ENCODE data around the gene NCMAP. TPM values are rescaled to one million over a fixed set of nuclear protein-coding genes. Genes with fewer than 3 reads are reported as not detected.

The NCMAP gene
- total and polyA plus RNA-seq, 2 experiments from 2014 or later, result 0.17 to 0.23 TPM

DNA sequence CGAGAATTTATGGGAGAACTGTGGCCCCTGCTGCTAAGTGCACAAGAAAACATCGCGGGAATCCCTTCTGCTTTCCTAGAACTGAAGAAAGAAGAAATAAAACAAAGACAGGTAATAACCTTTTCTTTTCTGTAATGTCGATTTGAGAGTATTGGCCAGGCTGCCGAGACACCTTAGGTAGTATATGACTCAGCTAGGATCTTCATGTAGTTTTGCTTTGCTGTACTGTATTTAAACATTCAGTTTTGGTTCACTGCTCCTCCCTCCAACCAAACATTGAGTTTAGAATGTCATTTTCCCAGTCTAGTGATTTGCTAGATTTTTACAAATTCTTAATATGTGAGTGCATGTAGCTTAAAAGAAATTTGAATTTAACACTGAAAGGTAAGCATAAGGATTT lies 93.0 kb downstream of the NCMAP start:
- no peaks in the 10 kb centered on the region for H3K9me2 ChIP-seq (ENCODE audit: insufficient read depth)
- Mint-ChIP-seq H3K4me3 (no peak overlapping the region), H3K27ac (no peak overlapping the region), H3K9me3 (no peaks in the 10 kb centered on the region), H3K36me3 (ENCODE audit: low read depth) (peaks cover 94% of the 10 kb centered on the region), H3K4me1 (peaks cover 11% of the 10 kb centered on the region), H3K27me3 (ENCODE audit: insufficient read depth, low read depth, poor library complexity) (peaks cover 2% of the 10 kb centered on the region)
- TF ChIP-seq NANOG (IDR thresholded peaks at IDR 0.05; ENCODE audit: borderline replicate concordance) (no peak), CREB1 (CRISPR knock-in tag; IDR thresholded peaks at IDR 0.05; ENCODE audit: low read depth) (no peak)
- H3K4me3 ChIP-seq, result no peak overlapping the region
- H3K27ac ChIP-seq (ENCODE audit: low read depth), result no peak overlapping the region
- H2AFZ ChIP-seq, result no peak overlapping the region
- H3K79me2 ChIP-seq (replicated peaks; ENCODE audit: insufficient read depth), result peaks cover 82% of the 10 kb centered on the region
- ATAC-seq, result no peak
- H3F3A ChIP-seq (replicated peaks; ENCODE audit: low read depth), result peaks cover 52% of the 10 kb centered on the region; the same call in 1 of the 2 replicates
- H3K4me2 ChIP-seq, result no peak overlapping the region
- H3K36me3 ChIP-seq (ENCODE audit: insufficient read depth), result peaks cover 85% of the 10 kb centered on the region
- no peak for DNase-seq (ENCODE audit: low spot score)
- peaks cover 37% of the 10 kb centered on the region for H4K20me1 ChIP-seq (replicated peaks; ENCODE audit: insufficient read depth)
- H3K4me1 ChIP-seq (ENCODE audit: insufficient read depth), result peaks cover 12% of the 10 kb centered on the region
- H3K27me3 ChIP-seq (ENCODE audit: insufficient read depth), result no peaks in the 10 kb centered on the region

DNA sequence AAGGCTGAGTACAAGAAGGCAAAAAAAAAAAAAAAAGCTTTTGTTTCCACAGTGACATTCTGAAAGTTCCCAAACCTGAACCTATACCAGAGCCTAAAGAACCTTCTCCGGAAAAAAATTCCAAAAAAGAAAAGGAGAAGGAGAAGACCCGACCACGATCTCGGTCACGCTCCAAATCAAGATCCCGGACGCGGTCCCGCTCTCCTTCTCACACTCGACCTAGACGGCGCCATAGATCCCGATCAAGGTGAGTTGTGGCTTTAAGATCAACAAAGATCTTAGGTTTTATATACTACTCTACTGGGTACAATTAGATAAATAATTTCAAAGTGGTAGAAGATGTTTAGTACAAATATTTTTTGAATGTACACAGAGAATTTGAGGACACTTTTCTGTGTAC lies 96.5 kb downstream of the NCMAP start:
- H3K4me3 Mint-ChIP-seq, result no peak overlapping the region
- Histone ChIP-seq H3K36me3 (ENCODE audit: insufficient read depth) (peaks cover 97% of the 10 kb centered on the region), H2AFZ (no peak overlapping the region), H3K27ac (ENCODE audit: low read depth) (no peak overlapping the region), H3K9me2 (ENCODE audit: insufficient read depth) (no peaks in the 10 kb centered on the region), H3K4me1 (ENCODE audit: insufficient read depth) (no peaks in the 10 kb centered on the region), H3K4me2 (no peak overlapping the region), H3K4me3 (no peak overlapping the region), H4K20me1 (replicated peaks; ENCODE audit: insufficient read depth) (peaks cover 28% of the 10 kb centered on the region), H3K27me3 (ENCODE audit: insufficient read depth) (no peaks in the 10 kb centered on the region), H3K79me2 (replicated peaks; ENCODE audit: insufficient read depth) (peaks cover 81% of the 10 kb centered on the region), H3F3A (replicated peaks; ENCODE audit: low read depth) (peaks cover 34% of the 10 kb centered on the region; the same call in 1 of the 2 replicates)
- H3K36me3 Mint-ChIP-seq (ENCODE audit: low read depth), result peaks cover 96% of the 10 kb centered on the region
- H3K27ac Mint-ChIP-seq, result no peak overlapping the region
- H3K9me3 Mint-ChIP-seq, result no peaks in the 10 kb centered on the region
- no peak for DNase-seq (ENCODE audit: low spot score)
- H3K4me1 Mint-ChIP-seq, result no peaks in the 10 kb centered on the region
- H3K27me3 Mint-ChIP-seq (ENCODE audit: insufficient read depth, low read depth, poor library complexity), result no peaks in the 10 kb centered on the region
- no peak for ATAC-seq
- no peak for TF ChIP-seq POLR2AphosphoS5 (IDR thresholded peaks at IDR 0.05; ENCODE audit: low read depth)
- TF ChIP-seq EZH2phosphoT487 (IDR thresholded peaks at IDR 0.05; ENCODE audit: unreplicated experiment), result no peak
- TF ChIP-seq, protein P1, sequence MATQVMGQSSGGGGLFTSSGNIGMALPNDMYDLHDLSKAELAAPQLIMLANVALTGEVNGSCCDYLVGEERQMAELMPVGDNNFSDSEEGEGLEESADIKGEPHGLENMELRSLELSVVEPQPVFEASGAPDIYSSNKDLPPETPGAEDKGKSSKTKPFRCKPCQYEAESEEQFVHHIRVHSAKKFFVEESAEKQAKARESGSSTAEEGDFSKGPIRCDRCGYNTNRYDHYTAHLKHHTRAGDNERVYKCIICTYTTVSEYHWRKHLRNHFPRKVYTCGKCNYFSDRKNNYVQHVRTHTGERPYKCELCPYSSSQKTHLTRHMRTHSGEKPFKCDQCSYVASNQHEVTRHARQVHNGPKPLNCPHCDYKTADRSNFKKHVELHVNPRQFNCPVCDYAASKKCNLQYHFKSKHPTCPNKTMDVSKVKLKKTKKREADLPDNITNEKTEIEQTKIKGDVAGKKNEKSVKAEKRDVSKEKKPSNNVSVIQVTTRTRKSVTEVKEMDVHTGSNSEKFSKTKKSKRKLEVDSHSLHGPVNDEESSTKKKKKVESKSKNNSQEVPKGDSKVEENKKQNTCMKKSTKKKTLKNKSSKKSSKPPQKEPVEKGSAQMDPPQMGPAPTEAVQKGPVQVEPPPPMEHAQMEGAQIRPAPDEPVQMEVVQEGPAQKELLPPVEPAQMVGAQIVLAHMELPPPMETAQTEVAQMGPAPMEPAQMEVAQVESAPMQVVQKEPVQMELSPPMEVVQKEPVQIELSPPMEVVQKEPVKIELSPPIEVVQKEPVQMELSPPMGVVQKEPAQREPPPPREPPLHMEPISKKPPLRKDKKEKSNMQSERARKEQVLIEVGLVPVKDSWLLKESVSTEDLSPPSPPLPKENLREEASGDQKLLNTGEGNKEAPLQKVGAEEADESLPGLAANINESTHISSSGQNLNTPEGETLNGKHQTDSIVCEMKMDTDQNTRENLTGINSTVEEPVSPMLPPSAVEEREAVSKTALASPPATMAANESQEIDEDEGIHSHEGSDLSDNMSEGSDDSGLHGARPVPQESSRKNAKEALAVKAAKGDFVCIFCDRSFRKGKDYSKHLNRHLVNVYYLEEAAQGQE (IDR thresholded peaks at IDR 0.05; ENCODE audit: unreplicated experiment), result no peak
- TF ChIP-seq NANOG (IDR thresholded peaks at IDR 0.05; ENCODE audit: borderline replicate concordance), result no peak
- TF ChIP-seq CREB1 (CRISPR knock-in tag; IDR thresholded peaks at IDR 0.05; ENCODE audit: low read depth), result no peak
- TF ChIP-seq, protein P2, sequence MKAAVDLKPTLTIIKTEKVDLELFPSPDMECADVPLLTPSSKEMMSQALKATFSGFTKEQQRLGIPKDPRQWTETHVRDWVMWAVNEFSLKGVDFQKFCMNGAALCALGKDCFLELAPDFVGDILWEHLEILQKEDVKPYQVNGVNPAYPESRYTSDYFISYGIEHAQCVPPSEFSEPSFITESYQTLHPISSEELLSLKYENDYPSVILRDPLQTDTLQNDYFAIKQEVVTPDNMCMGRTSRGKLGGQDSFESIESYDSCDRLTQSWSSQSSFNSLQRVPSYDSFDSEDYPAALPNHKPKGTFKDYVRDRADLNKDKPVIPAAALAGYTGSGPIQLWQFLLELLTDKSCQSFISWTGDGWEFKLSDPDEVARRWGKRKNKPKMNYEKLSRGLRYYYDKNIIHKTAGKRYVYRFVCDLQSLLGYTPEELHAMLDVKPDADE (IDR thresholded peaks at IDR 0.05), result no peak
- TF ChIP-seq ZNF114 (CRISPR knock-in tag; IDR thresholded peaks at IDR 0.05), result no peak
- no peak for TF ChIP-seq EZH2 (IDR thresholded peaks at IDR 0.05; ENCODE audit: low read depth, unreplicated experiment)
- TF ChIP-seq, protein P3, sequence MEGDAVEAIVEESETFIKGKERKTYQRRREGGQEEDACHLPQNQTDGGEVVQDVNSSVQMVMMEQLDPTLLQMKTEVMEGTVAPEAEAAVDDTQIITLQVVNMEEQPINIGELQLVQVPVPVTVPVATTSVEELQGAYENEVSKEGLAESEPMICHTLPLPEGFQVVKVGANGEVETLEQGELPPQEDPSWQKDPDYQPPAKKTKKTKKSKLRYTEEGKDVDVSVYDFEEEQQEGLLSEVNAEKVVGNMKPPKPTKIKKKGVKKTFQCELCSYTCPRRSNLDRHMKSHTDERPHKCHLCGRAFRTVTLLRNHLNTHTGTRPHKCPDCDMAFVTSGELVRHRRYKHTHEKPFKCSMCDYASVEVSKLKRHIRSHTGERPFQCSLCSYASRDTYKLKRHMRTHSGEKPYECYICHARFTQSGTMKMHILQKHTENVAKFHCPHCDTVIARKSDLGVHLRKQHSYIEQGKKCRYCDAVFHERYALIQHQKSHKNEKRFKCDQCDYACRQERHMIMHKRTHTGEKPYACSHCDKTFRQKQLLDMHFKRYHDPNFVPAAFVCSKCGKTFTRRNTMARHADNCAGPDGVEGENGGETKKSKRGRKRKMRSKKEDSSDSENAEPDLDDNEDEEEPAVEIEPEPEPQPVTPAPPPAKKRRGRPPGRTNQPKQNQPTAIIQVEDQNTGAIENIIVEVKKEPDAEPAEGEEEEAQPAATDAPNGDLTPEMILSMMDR (conservative IDR thresholded peaks at IDR 0.05; ENCODE audit: low read depth in 2 of 2), result no peak

All from GM23338 (cell line).